K562 (cell line): ENCODE results near the gene MATCAP1. TPM values are rescaled to one million over a fixed set of nuclear protein-coding genes. Genes with fewer than 3 reads are reported as not detected.
A peak's percentile ranks its signal among the peaks of the same experiment; 100 is the strongest.

Source experiments
- CUX1 ChIP-seq: fragments of 200-800 bp; sonication (Bioruptor generic); IDR thresholded peaks from 2 replicates; pipeline ENCODE4 v1.6.1; 2016; ENCODE audit warnings: missing genetic modification characterization, missing compliant biosample characterization
- ELK3 ChIP-seq: fragments of 450-650 bp; formaldehyde crosslinking; IDR thresholded peaks from 2 replicates; pipeline ENCODE4 v1.4.0; 2020; ENCODE audit warnings: mild to moderate bottlenecking
- ETV5 ChIP-seq: sonication (generic); formaldehyde crosslinking; IDR thresholded peaks from 2 replicates; pipeline ENCODE4 v1.4.0; 2020; ENCODE audit warnings: low read depth, mild to moderate bottlenecking, missing genetic modification reagents
- HDAC3 ChIP-seq: fragments of 450-650 bp; IDR thresholded peaks from 2 replicates; pipeline ENCODE4 v1.6.1; 2018; ENCODE audit warnings: borderline replicate concordance, mild to moderate bottlenecking, moderate library complexity; ENCODE audit not compliant: partially characterized antibody
- HSF4 ChIP-seq: fragments of 250-450 bp; sonication (Bioruptor Pico); IDR thresholded peaks from 2 replicates; pipeline ENCODE4 v2.1.2; 2022; ENCODE audit warnings: mild to moderate bottlenecking, moderate library complexity, borderline replicate concordance
- ID3 ChIP-seq, 2 experiments: fragments of 250-450 bp in 1 of 2; fragments of 450-650 bp in 1 of 2; sonication (Bioruptor Pico) in 1 of 2; IDR thresholded peaks; 2 replicates each; pipeline versions ENCODE4 v1.6.1 to v1.8.0; 2016 to 2021; ENCODE audit warnings: mild to moderate bottlenecking in 2 of 2, moderate library complexity in 2 of 2, missing compliant biosample characterization in 1 of 2, missing genetic modification characterization in 1 of 2
- KAT7 ChIP-seq: sonication (generic); formaldehyde crosslinking; IDR thresholded peaks from 2 replicates; pipeline ENCODE4 v1.8.0; 2022; ENCODE audit warnings: missing genetic modification reagents, mild to moderate bottlenecking, borderline replicate concordance
- KLF1 ChIP-seq: fragments of 450-650 bp; IDR thresholded peaks from 2 replicates; pipeline ENCODE4 v1.6.1; 2016; ENCODE audit warnings: missing genetic modification characterization, missing compliant biosample characterization
- NFYB ChIP-seq: IDR thresholded peaks from 2 replicates; pipeline ENCODE4 v1.6.1; 2011; ENCODE audit warnings: mild to moderate bottlenecking, moderate library complexity; ENCODE audit not compliant: insufficient read length; ENCODE audit errors: extremely low read depth
- NR2F6 ChIP-seq: fragments of 450-650 bp; formaldehyde crosslinking; IDR thresholded peaks from 2 replicates; pipeline ENCODE4 v1.4.0; 2020; ENCODE audit warnings: mild to moderate bottlenecking
- SLC30A9 ChIP-seq: fragments of 250-450 bp; sonication (Bioruptor Pico); IDR thresholded peaks from 2 replicates; pipeline ENCODE4 v1.8.0; 2022; ENCODE audit warnings: mild to moderate bottlenecking, moderate library complexity
- TSC22D4 ChIP-seq: fragments of 450-650 bp; IDR thresholded peaks from 2 replicates; pipeline ENCODE4 v1.6.1; 2016; ENCODE audit warnings: missing genetic modification characterization, missing biosample characterization, control low read depth
- WHSC1 ChIP-seq: IDR thresholded peaks from one replicate; pipeline ENCODE4 v1.6.1; 2012; ENCODE audit warnings: low read length, control low read depth, inconsistent platforms
- ZBTB43 ChIP-seq: sonication (generic); formaldehyde crosslinking; IDR thresholded peaks from 2 replicates; pipeline ENCODE4 v1.8.0; 2023; ENCODE audit warnings: mild to moderate bottlenecking, missing genetic modification reagents
- ZBTB5 ChIP-seq: fragments of 450-650 bp; IDR thresholded peaks from 2 replicates; pipeline ENCODE4 v1.6.1; 2017; ENCODE audit warnings: antibody characterized with exemption
- ZNF121 ChIP-seq: sonication (generic); formaldehyde crosslinking; conservative IDR thresholded peaks from 2 replicates; pipeline ENCODE4 v1.8.0; 2022; ENCODE audit warnings: missing genetic modification reagents
- ZZZ3 ChIP-seq: fragments of 450-650 bp; IDR thresholded peaks from 2 replicates; pipeline ENCODE4 v1.6.1; 2016; ENCODE audit warnings: antibody characterized with exemption, mild to moderate bottlenecking, moderate library complexity
- polyA plus RNA-seq, 8 experiments: library from polyadenylated mRNA; depleted of rRNA in 4 of 8; stranded (reverse) in 5 of 8; unstranded in 3 of 8; fragments of >200 nt; fragmentation: Nextera tagmentation in 2 of 8; fragmentation: Illumina TruSeq in 1 of 8; extraction: Ambion mirVana in 2 of 8; extraction: Trizol in 1 of 8; gene quantifications; 2 replicates each; pipeline versions ENCODE4 v1.2.1 to v1.2.3, GENCODE V29; 2011 to 2014; ENCODE audit warnings: inconsistent platforms in 1 of 8, missing spikeins in 1 of 8
- total RNA-seq, 7 experiments: library from RNA; depleted of rRNA in 6 of 7; stranded (reverse); fragments of >200 nt in 6 of 7; fragmentation: Illumina TruSeq in 2 of 7; extraction: Trizol in 2 of 7; gene quantifications; 2 replicates each; pipeline versions ENCODE4 v1.2.1 to v1.2.3, GENCODE V29; 2011 to 2021; ENCODE audit warnings: low replicate concordance in 1 of 7

The MATCAP1 gene
- total and polyA plus RNA-seq, 9 of the 15 experiments (the other 6 are each of a cell fraction or from before 2014, with no cell fraction given) = 3.4 to 20.5 (median 10.3) TPM

- no peak for TF ChIP-seq ZNF121
- TF ChIP-seq ZBTB43 (CRISPR knock-in tag) = no peak
- no peak for TF ChIP-seq HDAC3
- TF ChIP-seq HSF4 (CRISPR knock-in tag) = no peak
- no peak for TF ChIP-seq ID3 (CRISPR knock-in tag; IDR thresholded peaks at IDR 0.05)
- TF ChIP-seq ID3 (tag; IDR thresholded peaks at IDR 0.05) = no peak
- peak; percentile 84; the same call in 1 of the 2 replicates for TF ChIP-seq KLF1
- no peak for TF ChIP-seq ZBTB5
- TF ChIP-seq WHSC1 = no peak
- TF ChIP-seq ZZZ3 = no peak
- no peak for TF ChIP-seq NR2F6 (CRISPR knock-in tag)
- no peak for TF ChIP-seq ELK3 (CRISPR knock-in tag)
- no peak; the same call in 1 of the 2 replicates for TF ChIP-seq ETV5 (CRISPR knock-in tag)
- TF ChIP-seq SLC30A9 = no peak
- TF ChIP-seq KAT7 (CRISPR knock-in tag) = no peak
- no peak for TF ChIP-seq NFYB
- no peak for TF ChIP-seq CUX1 (CRISPR knock-in tag)
- no peak for TF ChIP-seq TSC22D4 (tag)
These were observed 43.2 kb upstream of the MATCAP1 start, which contains the start of gene TMEM208 (continued) for GRCh38 chr16:67226804-67227566.
